Measurements from ENCODE around the gene CDK6.

DNA sequence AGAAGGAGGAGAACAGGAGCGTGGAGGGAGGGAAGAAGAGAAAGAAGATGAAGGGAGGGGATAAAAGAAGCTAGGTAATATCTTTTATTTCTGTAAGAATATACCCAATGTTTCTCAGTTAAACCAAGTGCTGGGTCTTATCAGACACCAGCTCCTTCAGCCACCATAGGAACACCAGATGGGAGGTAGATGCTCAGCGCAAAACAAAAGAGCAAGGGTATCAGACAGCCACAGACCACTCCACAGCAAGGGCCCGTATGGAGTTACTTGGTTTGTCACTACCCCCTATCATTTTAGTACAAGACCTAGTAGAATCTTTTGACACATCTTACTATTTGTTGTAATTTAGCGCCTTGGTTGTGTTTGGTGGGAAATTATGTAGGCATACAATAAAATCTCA is 180.3 kb downstream of the CDK6 start:
- TF ChIP-seq EZH2 (IDR thresholded peaks at IDR 0.05; ENCODE audit: borderline replicate concordance, low read depth, low read length, poor library complexity, severe bottlenecking) = no peak
- TF ChIP-seq, protein P1, sequence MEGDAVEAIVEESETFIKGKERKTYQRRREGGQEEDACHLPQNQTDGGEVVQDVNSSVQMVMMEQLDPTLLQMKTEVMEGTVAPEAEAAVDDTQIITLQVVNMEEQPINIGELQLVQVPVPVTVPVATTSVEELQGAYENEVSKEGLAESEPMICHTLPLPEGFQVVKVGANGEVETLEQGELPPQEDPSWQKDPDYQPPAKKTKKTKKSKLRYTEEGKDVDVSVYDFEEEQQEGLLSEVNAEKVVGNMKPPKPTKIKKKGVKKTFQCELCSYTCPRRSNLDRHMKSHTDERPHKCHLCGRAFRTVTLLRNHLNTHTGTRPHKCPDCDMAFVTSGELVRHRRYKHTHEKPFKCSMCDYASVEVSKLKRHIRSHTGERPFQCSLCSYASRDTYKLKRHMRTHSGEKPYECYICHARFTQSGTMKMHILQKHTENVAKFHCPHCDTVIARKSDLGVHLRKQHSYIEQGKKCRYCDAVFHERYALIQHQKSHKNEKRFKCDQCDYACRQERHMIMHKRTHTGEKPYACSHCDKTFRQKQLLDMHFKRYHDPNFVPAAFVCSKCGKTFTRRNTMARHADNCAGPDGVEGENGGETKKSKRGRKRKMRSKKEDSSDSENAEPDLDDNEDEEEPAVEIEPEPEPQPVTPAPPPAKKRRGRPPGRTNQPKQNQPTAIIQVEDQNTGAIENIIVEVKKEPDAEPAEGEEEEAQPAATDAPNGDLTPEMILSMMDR (conservative IDR thresholded peaks at IDR 0.05; ENCODE audit: low read depth, low read length) = no peak

Data from A673 (cell line).